ENCODE data around the gene MLLT1.

GRCh38 chr19:6286676-6287075, 6.9 kb upstream of the MLLT1 start:
- TF ChIP-seq CTCF (IDR thresholded peaks at IDR 0.05) (no peak), POLR2AphosphoS5 (IDR thresholded peaks at IDR 0.05; ENCODE audit: low read depth, low read length) (no peak), SIN3A (IDR thresholded peaks at IDR 0.05; ENCODE audit: borderline replicate concordance, insufficient read depth, low read depth, low read length) (no peak), REST (IDR thresholded peaks at IDR 0.05; ENCODE audit: insufficient read depth in 1 of 2, low read depth in 2 of 2, low read length in 1 of 2) (no peak)

All from Panc1 (cell line).